RWPE2 (cell line): ENCODE measurements around the gene RERE.
A peak's percentile ranks its signal among the peaks of the same experiment; 100 is the strongest.

Experiments
- ATAC-seq: fragments of 200-7000 bp; cut with Tn5 transposase; 3 replicates; pipeline ENCODE4 v1.9.1; 2021; ENCODE audit warnings: low read depth
- DNase-seq: peaks from one replicate; pipeline ENCODE4 v3.0.0-alpha.2; 2020; ENCODE audit warnings: low spot score
- H3K27ac ChIP-seq: fragments of 450-650 bp; 2 replicates; pipeline ENCODE4 v1.5.1; 2017; ENCODE audit warnings: mild to moderate bottlenecking; ENCODE audit not compliant: poor library complexity, severe bottlenecking
- H3K27me3 ChIP-seq: fragments of 250-450 bp; sonication (Bioruptor Pico); 2 replicates; pipeline ENCODE4 v1.5.1; 2021; ENCODE audit warnings: mild to moderate bottlenecking, moderate library complexity; ENCODE audit not compliant: insufficient read depth, poor library complexity, severe bottlenecking
- H3K36me3 ChIP-seq: fragments of 250-450 bp; sonication (Bioruptor Pico); 2 replicates; pipeline ENCODE4 v1.5.1; 2020; ENCODE audit warnings: low read depth, mild to moderate bottlenecking, moderate library complexity
- H3K4me1 ChIP-seq: fragments of 250-450 bp; sonication (Bioruptor Pico); 2 replicates; pipeline ENCODE4 v1.5.1; 2021; ENCODE audit warnings: mild to moderate bottlenecking, moderate library complexity; ENCODE audit not compliant: insufficient read depth, poor library complexity, severe bottlenecking
- H3K4me3 ChIP-seq: fragments of 250-450 bp; sonication (Bioruptor Pico); 2 replicates; pipeline ENCODE4 v1.5.1; 2021; ENCODE audit warnings: mild to moderate bottlenecking, moderate library complexity; ENCODE audit not compliant: severe bottlenecking
- H3K9me3 ChIP-seq: fragments of 250-450 bp; sonication (Bioruptor Pico); 2 replicates; pipeline ENCODE4 v1.5.1; 2021; ENCODE audit warnings: mild to moderate bottlenecking, moderate library complexity; ENCODE audit not compliant: severe bottlenecking
- TF ChIP-seq, protein P1 (sequence below): fragments of 450-650 bp; IDR thresholded peaks from one replicate; pipeline ENCODE4 v1.5.1; 2017; ENCODE audit warnings: mild to moderate bottlenecking, moderate library complexity; ENCODE audit not compliant: poor library complexity, severe bottlenecking

RERE gene

DNA sequence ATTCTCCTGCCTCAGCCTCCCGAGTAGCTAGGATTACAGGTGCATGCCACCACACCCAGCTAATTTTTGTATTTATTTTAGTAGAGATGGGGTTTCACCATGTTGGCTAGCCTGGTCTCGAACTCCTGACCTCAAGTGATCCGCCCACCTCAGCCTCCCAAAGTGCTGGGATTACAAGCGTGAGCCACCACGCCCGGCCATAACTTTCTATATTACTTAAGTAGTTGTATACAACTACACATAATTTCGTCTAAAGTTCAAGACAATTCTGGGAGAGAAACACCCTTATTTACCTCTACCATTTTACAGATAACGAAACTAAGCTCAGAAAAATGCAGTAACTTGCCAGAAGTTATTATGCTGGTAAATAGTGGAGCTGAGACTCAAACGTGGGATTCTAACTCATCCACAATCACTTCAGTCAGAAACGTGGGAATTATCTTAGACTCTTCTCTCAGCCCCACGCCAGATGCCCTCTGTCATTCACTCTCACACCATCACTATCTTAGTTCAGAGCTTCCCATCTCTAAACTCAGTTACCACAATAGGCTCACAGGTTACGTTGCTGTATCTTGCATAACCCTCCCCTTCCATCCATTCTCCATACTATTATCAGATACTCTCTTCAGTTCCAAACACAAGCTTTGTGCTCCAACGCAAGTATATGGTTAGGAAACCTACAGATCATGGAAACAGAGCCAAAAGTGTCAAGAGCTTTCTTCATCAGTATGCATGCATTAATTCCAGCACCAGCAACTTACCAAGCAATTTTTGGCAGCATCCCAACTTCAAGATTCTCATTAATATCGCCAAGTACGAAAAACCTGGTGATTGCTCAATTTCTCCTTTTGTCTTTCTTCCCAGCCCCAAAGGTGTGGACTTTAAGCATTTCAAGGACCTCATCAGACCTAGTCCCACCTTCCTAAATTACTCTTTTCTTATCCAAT, 69.3 kb downstream of the RERE start:
- ATAC-seq: no peak
- no peak for DNase-seq
- no peaks in the 10 kb centered on the region for H3K36me3 ChIP-seq
- TF ChIP-seq, protein P1, sequence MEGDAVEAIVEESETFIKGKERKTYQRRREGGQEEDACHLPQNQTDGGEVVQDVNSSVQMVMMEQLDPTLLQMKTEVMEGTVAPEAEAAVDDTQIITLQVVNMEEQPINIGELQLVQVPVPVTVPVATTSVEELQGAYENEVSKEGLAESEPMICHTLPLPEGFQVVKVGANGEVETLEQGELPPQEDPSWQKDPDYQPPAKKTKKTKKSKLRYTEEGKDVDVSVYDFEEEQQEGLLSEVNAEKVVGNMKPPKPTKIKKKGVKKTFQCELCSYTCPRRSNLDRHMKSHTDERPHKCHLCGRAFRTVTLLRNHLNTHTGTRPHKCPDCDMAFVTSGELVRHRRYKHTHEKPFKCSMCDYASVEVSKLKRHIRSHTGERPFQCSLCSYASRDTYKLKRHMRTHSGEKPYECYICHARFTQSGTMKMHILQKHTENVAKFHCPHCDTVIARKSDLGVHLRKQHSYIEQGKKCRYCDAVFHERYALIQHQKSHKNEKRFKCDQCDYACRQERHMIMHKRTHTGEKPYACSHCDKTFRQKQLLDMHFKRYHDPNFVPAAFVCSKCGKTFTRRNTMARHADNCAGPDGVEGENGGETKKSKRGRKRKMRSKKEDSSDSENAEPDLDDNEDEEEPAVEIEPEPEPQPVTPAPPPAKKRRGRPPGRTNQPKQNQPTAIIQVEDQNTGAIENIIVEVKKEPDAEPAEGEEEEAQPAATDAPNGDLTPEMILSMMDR: no peak
- no peak overlapping the region for H3K4me3 ChIP-seq
- H3K9me3 ChIP-seq: no peaks in the 10 kb centered on the region
- no peaks in the 10 kb centered on the region for H3K4me1 ChIP-seq
- no peaks in the 10 kb centered on the region for H3K27me3 ChIP-seq
- no peak overlapping the region for H3K27ac ChIP-seq

- TF ChIP-seq, protein P1: no peak
- H3K27me3 ChIP-seq: no peaks in the 10 kb centered on the region
- H3K4me1 ChIP-seq: no peaks in the 10 kb centered on the region
- H3K4me3 ChIP-seq: no peak overlapping the region
- H3K27ac ChIP-seq: no peak overlapping the region
- DNase-seq (no peak), ATAC-seq (peak; percentile 27; the same call in 1 of the 3 replicates)
- no peaks in the 10 kb centered on the region for H3K36me3 ChIP-seq
- no peaks in the 10 kb centered on the region for H3K9me3 ChIP-seq
Measured at GRCh38 chr1:8746554-8746953, 70.9 kb downstream of the RERE start.

DNA sequence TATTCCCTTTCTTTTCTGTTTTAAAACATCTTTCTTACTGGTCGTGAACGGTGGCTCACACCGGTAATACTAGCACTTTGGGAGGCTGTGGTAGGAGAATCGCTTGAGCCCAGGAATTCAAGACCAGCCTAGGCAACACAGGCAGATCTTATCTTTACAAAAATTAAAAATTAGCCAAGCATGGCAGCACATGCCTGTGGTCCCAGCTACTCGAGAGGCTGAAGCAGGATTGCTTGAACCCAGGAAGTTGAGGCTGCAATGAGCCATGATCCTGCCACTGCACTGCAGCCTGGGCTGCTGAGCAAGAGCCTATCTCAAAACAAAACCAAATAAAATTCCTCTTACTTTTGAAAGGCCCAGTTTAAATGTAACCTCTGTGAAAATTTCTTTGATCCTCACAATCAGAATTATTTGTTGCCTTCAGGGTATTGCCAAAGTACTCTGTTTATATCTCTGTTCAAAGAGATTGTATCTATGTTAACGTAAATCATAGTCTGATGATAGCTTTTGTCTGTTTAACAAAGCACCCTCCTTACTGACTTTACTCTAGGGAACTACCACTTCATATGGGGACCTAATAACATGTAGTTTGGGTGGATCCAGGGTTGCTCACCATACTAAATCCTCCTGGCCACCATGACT, 71.6 kb downstream of the RERE start:
- H3K36me3 ChIP-seq: no peaks in the 10 kb centered on the region
- no peaks in the 10 kb centered on the region for H3K9me3 ChIP-seq
- DNase-seq: no peak
- TF ChIP-seq, protein P1: no peak
- H3K27ac ChIP-seq: no peak overlapping the region
- H3K4me1 ChIP-seq: no peaks in the 10 kb centered on the region
- no peak overlapping the region for H3K4me3 ChIP-seq
- ATAC-seq: no peak
- H3K27me3 ChIP-seq: no peaks in the 10 kb centered on the region

GRCh38 chr1:8745346-8745745, 72.1 kb downstream of the RERE start:
- no peak for ATAC-seq
- TF ChIP-seq, protein P1: no peak
- Histone ChIP-seq H3K27ac (no peak overlapping the region), H3K4me1 (peaks cover 5% of the 10 kb centered on the region), H3K4me3 (no peak overlapping the region), H3K9me3 (no peaks in the 10 kb centered on the region), H3K36me3 (no peaks in the 10 kb centered on the region), H3K27me3 (no peaks in the 10 kb centered on the region)
- DNase-seq: no peak
